GM21576 (cell line): ENCODE data around the gene LYPD6B.

Experiments used
- ATAC-seq: cut with Tn5 transposase; IDR thresholded peaks from one replicate; pipeline ENCODE4 v1.9.1; 2021; ENCODE audit warnings: mild to moderate bottlenecking, moderate library complexity; ENCODE audit not compliant: unreplicated experiment

Gene LYPD6B

DNA sequence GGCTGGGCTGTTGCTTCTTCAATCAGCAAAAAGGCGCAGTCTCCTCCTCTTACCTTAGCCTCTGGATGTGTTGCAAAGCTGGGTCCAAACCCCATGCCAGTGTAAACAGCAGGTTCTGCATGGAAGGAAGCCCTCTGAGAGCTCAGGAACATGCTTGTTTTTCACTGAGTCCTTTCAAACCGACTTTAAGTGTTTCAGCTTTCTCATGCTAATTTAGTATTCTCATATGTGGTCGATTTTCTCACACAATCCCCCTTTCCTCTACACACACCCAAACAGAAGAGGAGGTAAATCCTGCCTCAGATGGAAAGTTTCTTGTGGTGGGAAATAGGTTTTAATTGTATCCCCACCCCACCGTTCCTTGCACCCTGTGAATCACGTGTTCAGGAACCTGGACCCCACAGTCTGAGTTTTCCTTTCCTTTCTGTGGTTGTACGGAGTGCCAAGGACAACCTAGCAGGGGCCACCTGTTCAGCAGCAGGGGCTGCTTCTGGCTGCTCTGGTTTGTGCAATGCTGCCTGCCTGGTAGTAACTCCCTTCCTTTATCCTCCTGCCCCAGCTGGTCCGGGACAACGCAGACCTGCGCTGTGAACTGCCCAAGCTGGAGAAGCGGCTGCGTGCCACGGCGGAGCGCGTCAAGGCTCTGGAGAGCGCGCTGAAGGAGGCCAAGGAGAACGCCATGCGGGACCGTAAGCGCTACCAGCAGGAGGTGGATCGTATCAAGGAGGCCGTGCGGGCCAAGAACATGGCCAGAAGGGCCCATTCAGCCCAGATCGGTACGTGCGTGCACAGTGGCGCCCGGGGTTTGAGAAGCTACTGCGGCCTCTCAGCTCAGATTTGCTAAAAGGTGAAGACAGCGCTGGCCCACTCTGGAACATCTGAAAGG, 28.7 kb upstream of the LYPD6B start:
- ATAC-seq: no peak

DNA sequence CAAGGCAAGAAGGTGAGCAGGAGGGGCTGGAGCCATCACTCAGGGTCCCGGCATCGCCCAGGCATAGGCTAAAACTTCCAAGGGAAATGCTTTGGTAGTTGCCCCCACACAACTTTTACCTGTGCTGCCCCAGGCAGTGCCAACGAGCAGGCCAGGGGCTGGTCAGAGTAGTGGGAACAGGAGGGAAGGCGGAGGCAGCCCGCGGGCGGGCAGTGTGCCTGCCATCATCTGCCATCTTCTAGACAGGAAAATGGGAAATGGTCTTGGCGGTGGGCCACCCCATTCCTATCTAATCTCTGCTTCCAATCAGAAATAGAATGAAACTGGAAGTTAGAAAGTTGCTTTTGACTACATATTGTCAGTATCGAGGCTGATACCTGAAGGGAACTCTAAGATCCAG, 26.0 kb upstream of the LYPD6B start:
- ATAC-seq: no peak

DNA sequence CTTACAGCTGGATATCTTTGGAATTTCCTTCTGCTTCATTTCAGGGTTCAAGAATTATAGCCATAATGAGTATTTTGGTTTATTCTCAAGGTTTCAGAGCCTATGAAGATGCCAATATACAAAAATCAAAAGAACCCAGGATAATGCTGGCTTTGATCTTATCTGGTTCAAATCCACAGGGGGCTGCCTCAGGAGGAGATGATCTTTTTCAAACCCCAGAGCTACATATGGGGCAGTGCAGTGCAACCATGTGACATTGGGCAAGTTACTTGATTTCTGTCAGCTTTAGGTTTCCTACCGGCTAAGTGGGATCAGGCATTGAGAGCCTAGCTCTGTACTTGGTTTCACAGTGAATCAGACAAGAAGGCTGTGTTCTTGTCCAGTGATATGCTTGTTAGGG, 23.0 kb upstream of the LYPD6B start:
- no peak for ATAC-seq

DNA sequence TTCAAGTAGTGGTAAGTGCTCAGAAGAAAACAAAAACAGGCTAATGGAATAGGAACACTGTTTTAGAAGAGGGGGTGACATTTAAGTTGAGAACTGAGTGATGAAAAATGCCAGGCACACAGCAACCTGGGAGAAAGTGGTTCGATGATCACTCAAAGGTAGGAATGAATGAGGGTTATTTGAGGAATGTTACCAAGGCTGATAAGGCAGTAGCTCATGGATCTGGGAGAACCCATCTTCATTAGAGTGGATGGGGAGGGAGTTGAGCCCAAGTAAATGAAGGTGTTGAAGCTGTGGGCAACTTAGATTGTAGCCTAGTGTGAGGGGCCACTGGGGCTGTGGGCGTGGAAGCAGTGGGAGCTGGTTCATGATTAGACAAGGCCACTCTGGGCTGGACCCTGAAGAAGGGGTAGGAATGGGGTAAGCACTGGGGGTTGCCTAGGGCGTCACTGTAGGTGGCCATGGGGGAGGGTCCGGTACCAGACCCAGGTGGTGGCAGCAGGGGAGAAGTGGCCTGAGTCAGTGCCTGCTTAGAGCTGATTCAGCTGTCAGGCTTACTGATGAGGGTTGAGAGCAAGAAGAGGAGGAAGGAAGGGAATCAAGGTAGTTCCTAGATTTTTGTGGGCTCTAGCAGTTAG, 22.5 kb upstream of the LYPD6B start:
- no peak for ATAC-seq

DNA sequence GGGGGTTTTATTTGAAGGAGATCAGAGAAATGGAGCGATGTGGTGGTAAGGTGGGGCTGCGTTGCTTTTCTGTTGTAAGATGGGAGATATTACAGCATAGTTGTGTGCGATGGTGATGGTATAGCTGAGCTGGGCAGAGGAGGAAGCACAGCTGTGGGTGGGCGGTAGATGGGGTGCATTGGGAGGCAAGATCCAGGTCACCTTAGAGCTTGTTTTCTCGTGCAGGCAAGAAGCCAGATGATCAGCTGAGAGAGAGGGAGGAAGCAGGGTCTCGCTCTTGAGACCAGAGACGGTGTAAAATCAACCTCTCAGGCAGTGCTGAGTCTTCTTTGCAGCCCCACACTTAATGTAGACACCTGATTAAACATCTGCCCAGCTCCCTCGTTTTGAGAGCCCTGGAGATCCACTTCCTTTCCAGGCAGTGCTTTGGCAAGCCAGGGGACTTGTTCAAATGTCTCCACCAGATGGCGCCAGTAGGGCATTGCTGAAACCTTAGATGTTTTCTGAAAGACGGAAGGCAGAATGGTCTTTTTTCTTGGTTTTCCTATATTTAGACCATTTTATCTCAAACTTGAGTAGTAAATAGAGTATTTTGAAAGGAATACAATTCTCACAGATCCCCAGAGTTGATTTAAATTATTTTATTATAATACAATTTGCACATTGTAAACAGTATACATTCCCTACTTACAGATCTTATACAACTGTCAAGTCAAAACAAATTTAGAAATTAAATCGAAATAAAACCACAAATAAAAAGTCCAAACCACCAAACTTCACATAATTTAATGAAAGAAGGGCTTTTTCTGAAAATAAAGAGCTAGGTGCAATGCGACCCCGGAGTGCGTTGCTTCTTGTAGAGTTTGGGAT, 21.1 kb upstream of the LYPD6B start:
- ATAC-seq: no peak

DNA sequence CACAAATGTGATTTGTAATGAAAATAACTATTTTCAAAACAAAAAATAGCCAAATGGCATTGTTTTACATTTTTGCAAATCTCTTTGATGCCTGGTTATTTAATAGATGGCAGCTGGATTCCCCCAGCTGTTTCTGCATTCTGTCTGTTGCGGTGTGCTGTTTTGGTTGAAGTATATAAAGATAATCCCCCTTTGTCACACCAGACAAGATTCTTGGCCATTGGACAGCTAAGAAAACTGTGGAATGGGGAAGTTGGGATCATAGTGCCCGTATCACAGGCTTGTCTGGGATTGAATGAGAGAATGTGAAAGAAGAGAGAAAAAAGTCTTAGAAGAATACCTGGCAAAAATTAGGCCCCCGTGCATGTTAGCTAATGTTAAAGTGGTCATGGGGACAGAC, 19.5 kb upstream of the LYPD6B start:
- ATAC-seq: no peak

DNA sequence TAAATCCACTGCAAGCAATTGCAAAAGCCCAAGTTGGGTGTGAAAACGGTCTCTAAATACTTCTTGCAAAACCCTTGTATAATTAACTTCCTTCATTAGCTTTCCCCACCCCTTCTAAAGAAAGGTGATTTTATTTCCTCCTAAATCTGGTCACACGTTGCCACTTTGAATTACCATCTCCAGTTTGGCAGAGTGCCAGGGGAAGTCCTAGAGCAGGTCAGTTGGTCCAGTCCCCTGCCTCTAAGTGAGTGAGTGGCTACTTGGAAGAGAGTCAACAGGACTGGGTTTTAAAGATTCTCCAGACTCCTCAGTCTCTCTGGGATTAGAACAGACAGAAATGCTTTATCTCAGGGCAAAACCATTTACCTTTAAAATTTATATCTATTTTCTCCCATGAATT, 18.7 kb upstream of the LYPD6B start:
- ATAC-seq: no peak

DNA sequence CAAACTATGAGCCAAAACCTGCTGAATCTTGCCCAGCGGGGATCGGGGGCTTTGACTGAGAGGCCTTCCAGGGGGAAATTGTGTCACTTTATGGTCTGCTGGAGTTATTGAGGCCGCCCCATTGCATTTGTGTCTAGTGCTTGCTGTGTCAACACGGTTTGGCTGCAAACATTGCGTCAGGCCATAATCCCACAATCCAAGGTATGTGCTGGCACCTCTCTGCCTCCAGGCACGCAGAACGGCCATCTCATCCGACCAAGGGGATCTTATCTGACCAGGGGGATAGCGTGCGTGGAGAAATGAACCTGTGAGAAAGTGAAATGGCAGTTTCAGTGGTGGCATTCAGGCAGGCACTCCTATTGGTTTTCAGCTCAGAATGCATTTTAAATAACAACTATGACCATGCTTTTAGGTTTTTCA, 18.1 kb upstream of the LYPD6B start:
- ATAC-seq: peak; percentile 33

DNA sequence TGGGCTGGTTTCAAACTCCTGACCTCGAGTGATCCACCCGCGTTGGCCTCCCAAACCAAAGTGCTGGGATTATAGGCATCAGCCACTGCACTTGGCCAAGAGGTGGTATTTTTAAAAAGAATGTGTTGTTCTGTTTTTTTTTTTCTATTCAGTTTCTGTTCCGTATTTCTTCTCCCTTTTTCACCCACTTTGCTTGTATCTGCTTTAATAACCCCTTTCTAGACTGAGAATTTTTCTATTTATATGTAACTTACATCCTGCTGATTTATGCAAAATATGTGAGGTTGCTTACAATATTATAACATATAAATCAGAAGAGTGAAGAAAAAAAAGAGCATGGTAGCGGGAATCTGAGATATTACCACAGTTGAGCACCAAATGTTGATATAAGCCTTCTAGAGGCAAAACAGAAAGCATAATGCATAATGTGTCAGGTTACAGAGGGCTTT, 17.2 kb upstream of the LYPD6B start:
- ATAC-seq: peak; percentile 56

DNA sequence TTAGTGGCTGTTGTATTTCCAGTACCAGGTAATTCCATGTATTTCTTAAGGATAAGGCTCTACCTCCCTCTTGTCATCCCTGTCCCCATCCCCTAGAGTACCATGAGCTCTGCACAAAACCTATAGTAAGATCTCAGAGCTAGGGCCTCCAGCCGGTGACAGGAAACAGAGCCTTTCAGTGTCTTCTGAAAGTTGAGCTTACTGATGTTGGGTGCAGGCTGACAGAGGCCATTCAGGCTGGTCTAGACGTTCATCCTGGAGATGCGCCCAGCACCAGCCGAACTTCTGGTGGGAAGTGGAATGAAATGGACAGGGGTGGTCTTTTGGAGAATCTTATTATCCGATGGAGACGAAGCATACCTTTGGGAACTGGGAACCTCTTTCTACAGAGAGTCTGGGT, 16.7 kb upstream of the LYPD6B start:
- ATAC-seq: peak; percentile 76

DNA sequence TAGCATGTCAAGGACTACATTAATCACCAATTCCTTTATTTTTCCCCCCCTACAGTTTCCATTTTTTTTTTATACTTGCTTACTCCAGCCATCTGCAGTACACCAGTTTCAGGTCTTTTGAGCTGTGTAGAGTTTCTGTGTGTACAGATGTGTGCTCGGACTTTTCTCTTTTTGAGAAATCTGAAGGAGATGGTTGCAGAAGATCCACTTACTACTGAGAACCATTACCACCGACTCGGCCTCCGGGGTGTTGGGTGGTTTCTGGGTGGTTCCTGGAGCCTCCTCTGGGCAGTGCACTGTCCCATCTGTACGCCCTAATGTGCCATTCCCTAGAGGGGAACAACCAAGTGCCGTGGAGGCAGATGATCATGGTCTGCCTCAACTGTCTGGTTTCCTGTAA, 15.4 kb upstream of the LYPD6B start:
- ATAC-seq: no peak

DNA sequence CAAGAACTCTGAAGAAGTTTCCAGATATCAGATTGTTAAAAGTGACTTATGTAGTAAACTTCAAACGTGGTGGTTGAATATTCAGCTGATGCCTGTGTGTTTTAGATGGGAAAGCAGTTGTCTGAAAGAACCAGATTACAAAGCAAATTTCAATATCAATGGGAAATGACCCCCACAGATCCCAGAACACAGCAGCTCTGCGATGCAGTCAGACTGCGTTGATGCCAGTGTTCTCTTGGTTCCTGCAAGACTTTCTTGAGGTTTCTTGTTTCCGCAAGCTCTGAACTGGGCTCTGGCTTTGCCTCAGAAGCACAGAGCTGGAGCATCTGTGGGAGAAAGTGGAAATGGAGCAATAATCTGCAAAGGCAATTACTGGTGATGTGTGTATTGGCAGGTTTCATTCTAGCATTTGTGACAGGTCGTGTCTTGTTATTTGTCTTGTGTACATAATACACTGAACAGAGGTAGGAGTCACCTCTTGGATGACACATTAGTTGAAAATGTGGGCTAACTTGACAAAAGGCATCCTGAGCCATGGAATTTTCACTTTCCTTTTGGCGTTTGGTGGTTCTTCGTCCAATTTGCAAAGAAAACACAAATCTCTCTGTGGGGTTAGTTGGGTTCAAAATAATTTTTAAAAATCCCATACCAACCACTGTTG, 10.8 kb upstream of the LYPD6B start:
- no peak for ATAC-seq

DNA sequence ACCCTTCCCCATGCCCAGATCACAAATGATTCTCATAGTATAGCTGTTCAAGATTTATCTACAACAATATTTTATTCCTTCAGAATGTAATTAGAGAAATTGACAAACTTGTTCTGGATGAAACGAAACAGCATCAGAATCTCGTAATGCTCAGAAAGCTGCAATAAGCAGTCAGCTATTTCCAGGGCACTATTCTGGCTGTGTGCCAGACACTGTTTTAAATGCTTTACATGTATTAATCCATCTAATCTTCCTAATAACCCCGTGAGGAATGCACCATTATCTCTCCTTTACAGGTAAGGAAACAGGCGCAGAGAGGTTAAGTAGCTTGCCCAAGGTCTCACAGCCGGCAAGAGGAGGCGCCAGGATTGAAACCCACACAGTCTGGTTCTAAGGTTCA, 10.1 kb upstream of the LYPD6B start:
- no peak for ATAC-seq

DNA sequence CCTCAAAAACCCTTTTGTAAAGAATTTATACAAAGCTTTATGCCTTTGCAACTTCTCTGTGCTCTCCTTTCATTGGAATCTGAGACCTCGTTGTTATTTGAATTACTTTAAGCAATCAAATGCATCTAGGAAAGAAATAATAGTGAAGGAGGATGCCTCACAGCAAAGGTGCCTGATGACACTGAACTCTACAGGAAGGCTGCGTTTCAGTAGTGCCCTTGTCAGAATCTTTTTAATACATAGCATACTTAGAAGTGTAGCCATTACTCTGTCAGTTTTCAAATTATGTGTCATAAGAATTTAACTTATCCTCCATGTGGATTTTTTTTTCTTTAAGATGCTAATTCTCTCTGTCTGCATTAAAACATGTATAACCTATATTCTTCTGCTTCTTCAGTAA, 9.6 kb upstream of the LYPD6B start:
- ATAC-seq: no peak

DNA sequence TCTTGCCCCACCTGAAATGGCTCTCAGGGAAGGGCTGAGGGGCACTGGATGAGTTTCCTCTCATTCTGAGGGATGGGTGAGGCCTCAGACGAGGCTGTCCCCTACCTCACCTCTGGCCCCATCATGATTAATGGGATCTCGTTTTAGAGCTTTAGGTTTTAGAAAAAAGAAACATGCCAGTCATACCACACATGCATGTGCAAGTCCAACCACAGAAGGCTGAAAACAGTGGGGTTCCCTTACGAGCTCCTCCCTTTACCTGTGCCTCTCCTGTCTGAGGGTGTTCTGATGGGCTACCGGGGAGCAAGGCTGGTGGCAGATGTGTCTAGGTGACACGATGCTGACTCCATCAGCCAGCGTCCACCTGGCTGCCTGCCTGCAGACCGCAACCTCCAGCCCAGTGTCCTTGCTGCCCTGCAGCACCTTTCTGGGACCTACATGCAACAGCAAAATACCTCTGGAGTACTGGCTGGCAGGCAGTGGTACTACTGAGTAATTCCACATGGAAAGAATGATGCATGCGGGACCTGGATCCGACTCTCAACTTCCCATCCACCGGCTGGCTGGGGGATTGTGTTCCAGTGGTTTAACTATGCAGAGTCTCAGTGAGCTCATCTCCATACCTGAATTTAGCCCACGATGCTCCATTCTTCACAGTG, 9.1 kb upstream of the LYPD6B start:
- no peak for ATAC-seq

DNA sequence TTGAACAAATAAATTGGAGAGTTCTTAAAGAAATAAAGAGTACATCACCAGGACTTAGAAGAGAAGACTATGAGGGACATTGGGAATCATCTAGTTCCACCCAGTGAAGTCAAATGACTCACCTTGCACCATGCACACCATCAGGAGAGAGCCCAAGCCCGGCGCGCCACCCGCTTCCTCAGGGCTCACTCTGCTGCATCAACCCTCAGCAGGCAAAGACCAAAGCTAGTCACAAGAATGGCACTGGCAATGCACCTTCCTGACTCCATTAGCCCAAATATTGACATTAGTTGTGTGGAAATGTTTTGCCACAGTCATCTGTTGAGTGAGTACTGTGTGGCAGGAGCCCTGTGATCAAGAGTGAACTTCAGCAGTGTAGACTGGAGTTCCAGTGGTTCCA, 7.1 kb upstream of the LYPD6B start:
- no peak for ATAC-seq

DNA sequence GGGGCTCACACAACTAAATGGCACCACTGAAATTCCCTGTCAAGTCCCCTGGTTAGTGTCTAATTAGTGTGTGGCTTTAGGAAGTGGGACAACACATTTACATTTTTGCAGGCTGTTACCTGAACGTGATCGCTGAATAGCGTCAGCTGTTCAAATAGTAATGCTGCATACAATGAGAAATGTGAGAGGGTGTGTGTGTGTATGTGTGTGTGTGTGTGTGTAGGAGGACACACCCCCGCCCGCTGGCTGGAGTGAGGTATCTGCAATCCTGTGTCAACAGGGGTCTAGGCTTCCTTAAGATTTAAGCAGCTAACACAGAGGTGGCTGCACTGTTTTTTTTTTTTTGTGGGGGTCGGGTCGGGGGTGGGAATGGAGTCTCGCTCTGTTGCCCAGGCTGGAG, 4.8 kb upstream of the LYPD6B start:
- no peak for ATAC-seq

DNA sequence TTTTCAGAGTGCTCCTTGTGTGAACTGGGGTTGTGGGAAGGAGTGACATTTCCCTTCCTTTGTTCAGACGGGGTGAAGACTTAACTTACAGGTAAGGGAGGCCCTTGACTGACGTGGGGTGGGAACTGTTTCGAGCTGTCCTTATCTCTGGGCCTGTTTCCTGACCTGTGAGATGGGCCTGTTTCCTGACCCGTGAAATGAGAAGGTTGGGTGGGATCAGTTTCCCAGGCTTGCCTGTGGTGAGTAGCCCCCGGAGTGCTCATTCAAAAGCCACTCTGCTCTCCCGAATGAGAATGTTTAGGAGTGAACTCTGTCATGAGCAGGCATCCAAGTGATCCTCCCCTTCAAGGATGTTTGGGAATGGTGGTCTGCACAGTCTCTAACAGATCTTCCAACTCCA, 4.1 kb upstream of the LYPD6B start:
- no peak for ATAC-seq

DNA sequence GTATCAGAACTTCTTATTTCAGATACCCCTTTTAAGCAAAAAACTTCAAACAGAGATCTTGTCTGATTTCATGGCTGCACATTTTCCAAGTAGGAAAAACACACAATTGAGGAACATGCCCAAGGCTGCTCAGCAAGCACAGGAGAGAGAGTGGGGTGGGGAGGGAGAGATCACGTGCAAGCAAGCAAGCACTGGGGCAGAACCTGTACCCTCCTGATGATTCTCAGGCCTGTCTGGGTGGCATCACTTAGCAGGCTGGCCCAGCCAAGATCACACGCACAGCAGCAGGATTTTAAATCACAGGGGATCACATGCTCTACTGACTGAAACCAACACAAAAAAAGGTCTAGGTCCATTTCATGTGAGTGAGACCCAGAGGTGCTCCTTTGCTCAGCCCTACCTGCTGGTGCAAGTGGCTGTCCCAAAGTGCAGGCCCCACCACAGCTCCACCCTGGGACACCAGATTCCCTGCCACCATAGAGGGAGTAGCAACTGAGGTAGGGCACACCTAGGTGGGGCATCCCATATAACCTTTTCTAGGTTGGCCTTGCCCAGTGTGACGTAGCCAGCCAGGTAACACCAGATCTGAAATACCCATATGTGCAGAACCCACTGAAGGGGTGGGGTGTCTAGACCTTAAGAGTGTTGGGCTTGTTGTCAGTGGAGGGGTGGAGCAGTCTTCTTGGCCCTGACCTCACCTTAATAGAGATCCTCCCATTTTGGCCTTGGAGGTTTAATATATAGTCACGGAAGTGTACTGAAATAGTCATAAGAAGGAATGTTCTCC, 1.8 kb upstream of the LYPD6B start:
- no peak for ATAC-seq

DNA sequence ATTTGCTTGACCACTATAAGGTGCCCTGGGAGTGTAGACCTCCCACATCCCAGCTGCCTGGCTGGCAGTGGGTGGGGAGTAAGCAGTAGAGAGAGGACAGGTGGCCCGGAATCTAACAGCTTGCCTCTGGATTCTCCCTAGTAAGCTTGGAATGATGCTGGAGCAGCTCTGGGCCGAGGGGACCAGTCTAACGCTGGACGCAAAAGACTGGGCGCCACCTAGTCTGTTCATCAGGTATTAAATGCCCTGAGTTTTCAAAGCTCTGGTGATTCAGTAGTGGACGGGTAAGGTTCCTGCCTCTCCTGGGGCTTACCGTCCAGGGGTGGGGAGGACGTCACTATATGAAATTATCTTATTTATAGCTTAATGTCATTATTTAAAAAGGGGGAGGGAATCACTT, 648 bp upstream of the LYPD6B start:
- ATAC-seq: no peak
